NCI-H510A treated with DMSO at 0.1 percent for 48 hours (cell line): ENCODE data around the gene ARID1B.

ENCODE experiments used
- DNase-seq: peaks from one replicate; lab custom pipeline; 2025; lab: John Stamatoyannopoulos, UW

The ARID1B gene

GRCh38 chr6:157158456-157158855, 381.3 kb downstream of the ARID1B start:
- DNase-seq: no peak

GRCh38 chr6:157158897-157159296, 381.7 kb downstream of the ARID1B start:
- DNase-seq: no peak

- no peak for DNase-seq
Measured at GRCh38 chr6:157159348-157159747, 382.2 kb downstream of the ARID1B start.

DNA sequence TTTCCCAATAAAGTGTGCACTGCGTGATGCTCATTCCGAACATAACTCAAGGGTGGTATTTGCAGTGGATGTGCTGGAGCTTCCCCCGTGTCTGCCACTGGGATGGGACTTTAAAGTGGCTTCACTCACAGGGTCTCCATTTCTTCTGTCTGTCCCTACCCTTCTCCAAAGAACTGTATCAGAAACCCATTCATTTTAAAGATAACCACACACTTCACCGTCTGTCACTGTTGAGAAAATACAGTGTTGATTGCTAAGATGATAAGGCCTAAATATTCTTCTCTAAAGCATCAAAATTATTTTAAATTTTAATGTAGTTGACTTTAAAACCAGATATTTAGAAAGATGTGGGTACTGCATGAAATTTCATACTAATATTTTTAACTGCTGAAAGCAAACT, 384.7 kb downstream of the ARID1B start:
- DNase-seq: no peak

DNA sequence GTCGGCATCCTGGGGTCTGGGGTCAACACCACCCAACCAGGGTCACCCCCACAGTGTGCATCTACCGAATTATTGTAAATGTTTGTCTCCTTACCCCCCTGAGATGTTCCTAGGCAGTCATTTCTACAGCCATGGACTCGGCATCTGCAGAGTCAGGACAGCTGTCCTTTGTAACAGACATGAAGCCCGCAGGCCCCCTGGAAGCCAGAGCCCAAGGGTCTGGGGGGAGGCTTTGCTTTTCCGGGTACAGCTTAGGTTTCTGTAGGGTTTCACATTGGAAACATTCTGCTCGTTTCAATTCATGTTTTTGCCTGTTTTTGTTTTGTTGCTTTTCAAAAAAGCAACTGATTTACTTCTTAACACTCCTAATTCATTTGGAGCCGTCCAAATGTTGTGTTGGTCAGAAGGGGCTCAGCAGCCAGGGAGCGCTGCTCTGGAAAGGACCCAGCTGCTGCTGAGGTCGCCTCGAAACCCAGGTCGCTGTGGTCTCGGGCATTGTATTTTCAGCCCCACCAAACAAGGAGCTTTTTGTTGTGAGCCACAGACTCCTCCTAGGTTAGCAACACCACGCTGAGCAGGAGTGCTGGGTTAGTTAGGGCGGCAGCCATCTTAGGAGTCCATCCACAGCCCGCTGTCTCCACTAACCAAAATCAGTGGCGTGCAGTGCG, 385.7 kb downstream of the ARID1B start:
- DNase-seq: no peak

DNA sequence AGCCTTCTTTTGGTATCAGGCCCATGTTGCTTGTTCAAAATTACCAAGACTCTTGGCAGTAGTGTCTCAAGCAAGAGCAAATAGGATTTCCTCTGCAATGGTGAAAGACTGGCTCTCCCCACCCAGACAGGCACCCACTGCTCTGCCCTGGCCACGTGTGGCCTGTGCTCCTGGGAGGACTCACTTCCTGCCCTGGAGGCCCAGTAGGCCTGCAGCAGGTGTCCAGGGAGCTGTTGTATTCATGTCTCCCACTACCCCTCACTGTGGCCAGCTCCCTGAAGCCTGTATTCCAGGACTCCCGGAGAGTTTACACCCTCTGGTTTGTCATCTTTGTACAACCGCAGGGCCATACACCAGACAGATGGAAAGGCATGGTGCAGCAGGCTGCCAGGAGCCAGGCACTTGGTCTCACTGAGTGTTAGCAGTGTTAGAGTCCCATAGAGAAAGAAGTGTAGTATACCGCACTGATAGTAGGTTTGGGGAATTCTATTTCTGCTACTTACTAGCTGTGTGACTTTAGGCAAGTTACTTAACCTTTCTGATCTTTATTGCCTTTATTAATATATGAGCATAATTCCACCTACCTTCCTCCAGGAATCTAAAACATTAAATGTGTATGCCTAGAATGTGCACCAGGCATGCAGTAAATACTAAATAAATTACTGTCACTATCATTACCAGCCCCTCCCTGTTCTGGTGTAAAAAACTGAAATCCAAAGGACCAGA, 386.4 kb downstream of the ARID1B start:
- DNase-seq: no peak

GRCh38 chr6:157164972-157165371, 387.8 kb downstream of the ARID1B start:
- DNase-seq: no peak

GRCh38 chr6:157166784-157167183, 389.6 kb downstream of the ARID1B start:
- DNase-seq: no peak

DNA sequence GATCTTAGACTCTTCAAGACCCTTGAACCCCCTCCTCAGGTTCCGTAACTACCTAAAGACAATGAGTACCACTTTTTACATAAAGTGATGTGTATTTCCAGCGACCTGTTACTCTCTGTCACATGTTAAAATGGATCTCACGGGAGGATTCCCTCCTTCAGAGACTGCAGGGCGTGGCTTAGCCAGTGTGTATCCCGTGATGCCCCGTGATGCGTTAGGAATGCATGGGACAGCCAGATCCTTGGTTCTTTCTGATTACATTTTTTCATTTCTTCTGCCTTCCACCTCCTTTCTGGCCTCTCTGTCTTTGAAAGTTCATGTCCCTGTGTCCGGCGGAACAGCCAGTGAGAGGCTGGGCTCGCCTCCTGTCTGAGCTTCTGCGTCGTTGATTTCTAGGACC, 390.7 kb downstream of the ARID1B start:
- no peak for DNase-seq

GRCh38 chr6:157168471-157168870, 391.3 kb downstream of the ARID1B start:
- no peak for DNase-seq

DNA sequence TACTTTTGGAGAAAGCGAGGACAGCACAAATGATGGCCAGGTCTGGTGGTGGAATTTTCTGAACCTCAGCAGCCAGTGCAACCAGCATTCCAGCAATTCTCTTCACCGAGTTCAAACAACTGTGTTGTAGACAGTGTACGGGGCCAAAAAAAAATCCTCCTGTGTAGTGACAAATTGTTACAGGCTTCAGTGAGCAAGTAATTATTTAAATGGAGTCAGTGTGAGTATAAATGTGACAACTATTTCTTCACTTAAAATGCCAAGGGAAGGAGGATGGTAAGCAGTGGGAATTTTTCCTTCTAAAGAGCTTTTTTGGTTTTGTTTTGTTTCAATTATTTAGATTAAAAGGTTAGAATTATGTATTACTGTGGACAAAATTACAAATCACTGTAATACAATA, 392.0 kb downstream of the ARID1B start:
- DNase-seq: no peak

- no peak for DNase-seq
Measured at GRCh38 chr6:157169656-157170055, 392.5 kb downstream of the ARID1B start.

GRCh38 chr6:157170535-157170934, 393.4 kb downstream of the ARID1B start:
- no peak for DNase-seq

- DNase-seq: no peak
Measured at GRCh38 chr6:157171801-157172200, 394.6 kb downstream of the ARID1B start.

GRCh38 chr6:157172231-157172701, 395.1 kb downstream of the ARID1B start:
- DNase-seq: no peak

DNA sequence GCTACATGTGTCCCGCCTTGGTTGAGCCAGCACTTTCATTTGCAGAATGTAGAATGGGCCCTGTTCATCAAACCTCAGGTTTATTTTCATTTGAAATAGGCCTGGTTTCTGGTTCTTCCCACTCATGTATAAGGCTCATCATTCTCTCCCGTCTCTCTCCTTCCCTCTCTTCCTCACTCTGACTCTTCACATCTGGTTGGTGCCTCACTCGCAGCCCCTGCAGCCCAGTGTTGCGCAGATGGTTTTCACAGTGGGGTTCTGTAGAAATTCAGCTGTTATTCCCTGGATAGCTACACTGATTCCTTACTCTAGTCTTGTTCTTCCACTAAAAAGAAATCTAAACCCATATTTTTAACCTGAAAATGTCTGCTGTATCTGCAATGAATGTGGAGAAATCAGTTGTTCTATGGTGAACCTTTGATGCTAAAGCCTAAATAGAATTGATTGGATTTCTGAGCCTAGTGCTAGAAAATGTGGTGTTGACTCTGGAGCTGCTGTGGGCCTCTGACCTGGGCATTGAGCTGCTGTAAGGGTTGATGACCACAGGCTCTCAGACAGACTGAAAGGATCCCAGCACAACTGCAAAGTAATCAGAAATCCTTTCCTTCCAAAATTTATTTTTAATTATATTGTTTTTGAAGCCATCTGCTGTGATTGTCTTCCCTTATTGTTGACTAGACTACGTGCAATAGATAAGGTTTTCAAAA, 395.8 kb downstream of the ARID1B start:
- DNase-seq: no peak

GRCh38 chr6:157173776-157174175, 396.6 kb downstream of the ARID1B start:
- no peak for DNase-seq

GRCh38 chr6:157174731-157175130, 397.6 kb downstream of the ARID1B start:
- DNase-seq: no peak

GRCh38 chr6:157177731-157178336, 400.7 kb downstream of the ARID1B start:
- no peak for DNase-seq

DNA sequence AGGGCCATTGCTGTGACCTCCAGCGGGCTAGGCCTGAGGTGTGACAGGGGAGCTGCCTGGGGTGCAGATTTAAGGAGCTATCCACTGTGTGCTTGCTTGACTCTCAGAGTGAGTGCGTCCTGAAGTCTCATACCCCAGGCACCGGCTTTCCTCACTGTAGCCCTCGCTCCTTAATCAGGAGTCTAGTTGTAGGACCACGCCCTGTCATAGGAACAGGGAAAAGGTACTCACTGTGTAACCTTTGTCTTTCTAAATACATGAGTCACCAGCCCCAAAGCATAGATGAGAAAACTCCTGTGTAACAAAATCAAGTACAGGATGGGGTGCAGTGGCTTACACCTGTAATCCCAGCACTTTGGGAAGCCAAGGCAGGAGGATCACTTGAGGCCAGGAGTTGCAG, 404.5 kb downstream of the ARID1B start:
- no peak for DNase-seq

- peak; percentile 29 for DNase-seq
Measured at GRCh38 chr6:157182503-157183264, 405.5 kb downstream of the ARID1B start.
